Measurements from ENCODE around the gene ERAP2. TPM values are rescaled to one million over a fixed set of nuclear protein-coding genes. Genes with fewer than 3 reads are reported as not detected.
"Not testable (repeated sequence)": the region's sequence is repeated elsewhere in the genome, so short reads cannot be mapped to it uniquely, and the experiment has no call there.

Gene ERAP2
- total RNA-seq, 1 donor from 2014 or later = 10.7 TPM

GRCh38 chr5:96931037-96931436, 54.7 kb downstream of the ERAP2 start:
- DNase-seq (ENCODE audit: low spot score) = not testable (repeated sequence)

- DNase-seq (ENCODE audit: low spot score) = no peak
Observed at GRCh38 chr5:96931605-96932004, 55.3 kb downstream of the ERAP2 start.

- no peak for DNase-seq (ENCODE audit: low spot score)
Observed at GRCh38 chr5:96932026-96932425, 55.7 kb downstream of the ERAP2 start.

- DNase-seq (ENCODE audit: low spot score) = no peak
Observed at GRCh38 chr5:96933764-96934707, 57.7 kb downstream of the ERAP2 start.

GRCh38 chr5:96934708-96935558, 58.6 kb downstream of the ERAP2 start:
- peak; percentile 96 for DNase-seq (ENCODE audit: low spot score)

- peak; percentile 98 for DNase-seq (ENCODE audit: low spot score)
Observed at GRCh38 chr5:96935559-96936430, 59.5 kb downstream of the ERAP2 start, which contains the start of gene LNPEP. TSS of gene LNPEP (plus strand) at chr5:96936080. CDS start at chr5:96936156, 76 bp downstream.

- no peak for DNase-seq (ENCODE audit: low spot score)
Observed at GRCh38 chr5:96936431-96937320, 60.4 kb downstream of the ERAP2 start.

GRCh38 chr5:96940586-96940985, 64.3 kb downstream of the ERAP2 start:
- no peak for DNase-seq (ENCODE audit: low spot score)

GRCh38 chr5:96941140-96941539, 64.8 kb downstream of the ERAP2 start:
- no peak for DNase-seq (ENCODE audit: low spot score)

- DNase-seq (ENCODE audit: low spot score) = no peak
Observed at GRCh38 chr5:96942078-96942477, 65.8 kb downstream of the ERAP2 start.

GRCh38 chr5:96942911-96943310, 66.6 kb downstream of the ERAP2 start:
- DNase-seq (ENCODE audit: low spot score) = no peak

GRCh38 chr5:96943799-96944198, 67.5 kb downstream of the ERAP2 start:
- DNase-seq (ENCODE audit: low spot score) = no peak

GRCh38 chr5:96945144-96945897, 69.0 kb downstream of the ERAP2 start:
- DNase-seq (ENCODE audit: low spot score) = no peak

- DNase-seq (ENCODE audit: low spot score) = no peak
Observed at GRCh38 chr5:96946381-96946780, 70.1 kb downstream of the ERAP2 start.

GRCh38 chr5:96952118-96952750, 75.9 kb downstream of the ERAP2 start:
- DNase-seq (ENCODE audit: low spot score) = no peak

GRCh38 chr5:96952974-96953730, 76.9 kb downstream of the ERAP2 start:
- no peak for DNase-seq (ENCODE audit: low spot score)

GRCh38 chr5:96957254-96958049, 81.2 kb downstream of the ERAP2 start:
- DNase-seq (ENCODE audit: low spot score) = no peak
